ENCODE results near the gene DUS3L.

- TF ChIP-seq CTCF (IDR thresholded peaks at IDR 0.05) (no peak), ZFX (IDR thresholded peaks at IDR 0.05; ENCODE audit: borderline replicate concordance) (no peak)
These were observed 4.5 kb upstream of the DUS3L start for GRCh38 chr19:5795382-5795919.

Measured in 22Rv1 (cell line).